Measurements from ENCODE around the gene ZNF32. TPM values are rescaled to one million over a fixed set of nuclear protein-coding genes. Genes with fewer than 3 reads are reported as not detected.
A peak's percentile ranks its signal among the peaks of the same experiment; 100 is the strongest.

ZNF32 gene
- total RNA-seq, 4 donors from 2014 or later: 24.9 to 45.4 (median 36.8) TPM

DNA sequence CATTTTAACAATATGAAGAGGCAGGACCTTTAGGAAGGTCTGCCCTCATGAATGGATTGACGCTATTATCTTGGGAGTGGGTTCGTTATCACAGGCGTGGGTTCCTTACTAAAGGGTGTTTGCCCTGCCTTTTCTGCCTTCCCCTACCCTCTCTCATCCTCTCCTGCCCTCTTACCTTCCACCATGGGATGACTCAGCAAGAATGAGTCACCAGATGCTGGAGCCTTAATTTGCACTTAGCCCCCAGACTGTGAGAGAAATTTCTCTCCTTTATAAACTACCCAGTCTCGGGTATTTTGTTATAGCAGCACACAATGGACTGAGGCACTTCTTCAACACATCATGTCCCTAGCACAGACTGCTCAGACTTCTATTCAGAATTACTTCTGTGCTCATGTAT lies 31.4 kb upstream of the ZNF32 start:
- Histone ChIP-seq H3K36me3 (no peaks in the 10 kb centered on the region), H3K27me3 (no peaks in the 10 kb centered on the region), H3K27ac (no peak overlapping the region), H3K9me3 (no peaks in the 10 kb centered on the region), H3K4me1 (peaks cover 19% of the 10 kb centered on the region), H3K4me3 (no peak overlapping the region)
- 65% methylated on average over 4 of the region's 4 CpGs for WGBS
- no peak for DNase-seq (ENCODE audit: low spot score in 2 of 2)
- TF ChIP-seq CTCF (IDR thresholded peaks at IDR 0.05) (no peak), POLR2A (IDR thresholded peaks at IDR 0.05) (no peak), POLR2AphosphoS5 (IDR thresholded peaks at IDR 0.05) (no peak), EP300 (IDR thresholded peaks at IDR 0.05) (no peak)

DNA sequence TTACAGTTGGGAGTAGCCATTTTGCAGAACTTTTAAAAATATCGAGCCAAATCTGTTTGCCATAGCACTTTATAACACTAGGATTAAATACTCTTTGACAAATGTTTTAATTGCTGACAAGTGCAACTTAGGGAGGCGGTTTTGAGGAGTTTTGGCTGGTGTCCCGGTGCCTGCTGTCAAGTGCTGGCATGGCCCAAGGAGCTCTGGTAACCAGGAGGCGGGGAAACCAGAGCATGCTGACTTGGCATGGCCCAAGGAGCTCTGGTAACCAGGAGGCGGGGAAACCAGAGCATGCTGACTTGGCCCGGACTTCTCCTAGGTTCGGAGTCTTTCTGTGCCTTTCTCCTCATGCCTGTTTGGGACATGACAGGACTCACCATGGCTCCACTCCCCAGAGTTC lies 30.8 kb upstream of the ZNF32 start:
- H3K27ac ChIP-seq: no peak overlapping the region
- peak in 1 of 2 donors; percentile 80 for DNase-seq (ENCODE audit: low spot score in 2 of 2)
- H3K4me1 ChIP-seq: peaks cover 19% of the 10 kb centered on the region
- WGBS: 31% methylated on average over 7 of the region's 7 CpGs
- no peak overlapping the region for H3K4me3 ChIP-seq
- no peaks in the 10 kb centered on the region for H3K36me3 ChIP-seq
- TF ChIP-seq POLR2AphosphoS5 (IDR thresholded peaks at IDR 0.05) (no peak), EP300 (IDR thresholded peaks at IDR 0.05) (no peak), POLR2A (IDR thresholded peaks at IDR 0.05) (no peak), CTCF (IDR thresholded peaks at IDR 0.05) (no peak)
- H3K27me3 ChIP-seq: no peaks in the 10 kb centered on the region
- no peaks in the 10 kb centered on the region for H3K9me3 ChIP-seq

DNA sequence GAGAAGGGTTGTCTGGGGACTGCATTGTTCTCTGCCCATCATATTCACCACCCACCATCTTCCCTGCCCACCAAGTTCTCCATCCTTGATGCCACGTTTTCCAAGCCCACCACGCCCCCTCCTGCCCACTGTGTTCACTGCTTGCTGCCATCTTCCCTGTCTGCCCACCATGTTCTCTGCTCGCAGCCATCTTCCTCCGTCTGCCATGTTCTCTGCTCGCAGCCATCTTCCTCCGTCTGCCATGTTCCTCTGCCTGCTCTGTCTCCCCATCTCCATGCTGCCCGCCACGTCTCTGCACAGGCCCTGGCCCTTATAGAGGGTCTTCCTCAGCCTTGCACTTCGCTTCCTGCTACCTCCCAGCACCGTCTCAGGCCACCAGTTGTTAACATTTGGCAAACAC lies 30.0 kb upstream of the ZNF32 start:
- Histone ChIP-seq H3K4me1 (peaks cover 19% of the 10 kb centered on the region), H3K27ac (no peak overlapping the region), H3K36me3 (no peaks in the 10 kb centered on the region), H3K4me3 (no peak overlapping the region), H3K27me3 (no peaks in the 10 kb centered on the region), H3K9me3 (no peaks in the 10 kb centered on the region)
- TF ChIP-seq POLR2AphosphoS5 (IDR thresholded peaks at IDR 0.05): no peak
- no peak for TF ChIP-seq EP300 (IDR thresholded peaks at IDR 0.05)
- no peak for TF ChIP-seq CTCF (IDR thresholded peaks at IDR 0.05)
- no peak for TF ChIP-seq POLR2A (IDR thresholded peaks at IDR 0.05)
- WGBS: 89% methylated on average over 10 of the region's 10 CpGs
- no peak for DNase-seq (ENCODE audit: low spot score in 2 of 2)

DNA sequence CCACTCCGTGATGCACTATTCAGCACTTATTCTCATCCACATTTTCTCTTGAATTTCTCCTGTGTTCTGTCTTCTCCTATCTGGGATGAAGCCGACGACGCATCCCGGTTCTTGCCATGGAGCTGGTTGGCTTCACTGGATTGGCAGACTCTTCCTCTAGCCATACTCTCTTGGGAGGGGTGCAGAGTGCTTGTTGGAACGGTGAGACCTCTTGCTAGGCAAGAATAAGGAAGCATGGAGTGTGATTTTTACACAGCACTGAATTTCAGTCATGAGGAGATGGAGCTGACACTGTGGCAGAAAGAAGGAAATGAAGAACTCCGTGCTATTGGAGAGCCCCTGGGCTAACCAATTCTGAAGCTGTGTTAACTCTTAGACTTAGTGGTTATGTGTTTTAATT lies 28.2 kb upstream of the ZNF32 start:
- Histone ChIP-seq H3K4me1 (peaks cover 19% of the 10 kb centered on the region), H3K4me3 (no peak overlapping the region), H3K9me3 (no peaks in the 10 kb centered on the region), H3K27ac (no peak overlapping the region), H3K27me3 (no peaks in the 10 kb centered on the region), H3K36me3 (no peaks in the 10 kb centered on the region)
- no peak for DNase-seq (ENCODE audit: low spot score in 2 of 2)
- TF ChIP-seq POLR2A (IDR thresholded peaks at IDR 0.05): no peak
- no peak for TF ChIP-seq CTCF (IDR thresholded peaks at IDR 0.05)
- no peak for TF ChIP-seq EP300 (IDR thresholded peaks at IDR 0.05)
- TF ChIP-seq POLR2AphosphoS5 (IDR thresholded peaks at IDR 0.05): no peak
- 95% methylated on average over 7 of the region's 7 CpGs for WGBS

- no peak for DNase-seq (ENCODE audit: low spot score in 2 of 2)
- H3K36me3 ChIP-seq: no peaks in the 10 kb centered on the region
- no peaks in the 10 kb centered on the region for H3K9me3 ChIP-seq
- peaks cover 2% of the 10 kb centered on the region for H3K27me3 ChIP-seq
- H3K4me3 ChIP-seq: no peak overlapping the region
- 86% methylated on average over 4 of the region's 4 CpGs for WGBS
- H3K27ac ChIP-seq: no peak overlapping the region
- peaks cover 19% of the 10 kb centered on the region for H3K4me1 ChIP-seq
- TF ChIP-seq POLR2A (IDR thresholded peaks at IDR 0.05): no peak
- TF ChIP-seq POLR2AphosphoS5 (IDR thresholded peaks at IDR 0.05): no peak
- TF ChIP-seq CTCF (IDR thresholded peaks at IDR 0.05): no peak
- TF ChIP-seq EP300 (IDR thresholded peaks at IDR 0.05): no peak
Observed at GRCh38 chr10:43676331-43676730, 27.6 kb upstream of the ZNF32 start.
